ENCODE data around the gene JUNB.

GRCh38 chr19:12784394-12784870 is 6.9 kb upstream of the JUNB start:
- TF ChIP-seq, protein P1, sequence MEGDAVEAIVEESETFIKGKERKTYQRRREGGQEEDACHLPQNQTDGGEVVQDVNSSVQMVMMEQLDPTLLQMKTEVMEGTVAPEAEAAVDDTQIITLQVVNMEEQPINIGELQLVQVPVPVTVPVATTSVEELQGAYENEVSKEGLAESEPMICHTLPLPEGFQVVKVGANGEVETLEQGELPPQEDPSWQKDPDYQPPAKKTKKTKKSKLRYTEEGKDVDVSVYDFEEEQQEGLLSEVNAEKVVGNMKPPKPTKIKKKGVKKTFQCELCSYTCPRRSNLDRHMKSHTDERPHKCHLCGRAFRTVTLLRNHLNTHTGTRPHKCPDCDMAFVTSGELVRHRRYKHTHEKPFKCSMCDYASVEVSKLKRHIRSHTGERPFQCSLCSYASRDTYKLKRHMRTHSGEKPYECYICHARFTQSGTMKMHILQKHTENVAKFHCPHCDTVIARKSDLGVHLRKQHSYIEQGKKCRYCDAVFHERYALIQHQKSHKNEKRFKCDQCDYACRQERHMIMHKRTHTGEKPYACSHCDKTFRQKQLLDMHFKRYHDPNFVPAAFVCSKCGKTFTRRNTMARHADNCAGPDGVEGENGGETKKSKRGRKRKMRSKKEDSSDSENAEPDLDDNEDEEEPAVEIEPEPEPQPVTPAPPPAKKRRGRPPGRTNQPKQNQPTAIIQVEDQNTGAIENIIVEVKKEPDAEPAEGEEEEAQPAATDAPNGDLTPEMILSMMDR (IDR thresholded peaks at IDR 0.05): no peak
- TF ChIP-seq POLR2AphosphoS5 (IDR thresholded peaks at IDR 0.05; ENCODE audit: insufficient read depth in 1 of 2, low read depth in 1 of 2): no peak
